ENCODE data around the gene RAPH1.

RAPH1 gene

DNA sequence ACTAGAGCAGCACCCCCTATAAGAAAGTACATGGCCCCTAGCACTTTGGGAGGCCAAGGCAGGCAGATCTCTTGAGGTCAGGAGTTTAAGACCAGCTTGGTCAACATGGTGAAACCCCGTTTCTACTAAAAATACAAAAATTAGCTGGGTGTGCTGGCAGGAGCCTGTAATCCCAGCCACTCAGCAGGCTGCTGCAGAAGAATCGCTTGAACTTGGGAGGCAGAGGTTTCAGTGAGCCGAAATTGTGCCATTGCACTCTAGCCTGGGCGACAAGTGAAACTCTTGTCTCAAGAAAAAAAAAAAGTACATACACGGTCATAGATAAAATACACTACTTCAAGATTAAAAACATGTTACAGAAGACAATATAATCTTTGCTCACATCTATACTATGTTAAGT, 63.8 kb downstream of the RAPH1 start:
- TF ChIP-seq, protein P1, sequence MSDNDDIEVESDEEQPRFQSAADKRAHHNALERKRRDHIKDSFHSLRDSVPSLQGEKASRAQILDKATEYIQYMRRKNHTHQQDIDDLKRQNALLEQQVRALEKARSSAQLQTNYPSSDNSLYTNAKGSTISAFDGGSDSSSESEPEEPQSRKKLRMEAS (IDR thresholded peaks at IDR 0.05; ENCODE audit: low read depth, low read length), result no peak
- TF ChIP-seq MYC (IDR thresholded peaks at IDR 0.05; ENCODE audit: low read depth, low read length) (no peak), POLR2A (IDR thresholded peaks at IDR 0.05; ENCODE audit: extremely low read depth, insufficient read length) (no peak), CTCF (IDR thresholded peaks at IDR 0.05; ENCODE audit: low read depth, low read length) (no peak)
- no peak overlapping the region for H3K4me3 ChIP-seq (ENCODE audit: low read depth, low read length)

DNA sequence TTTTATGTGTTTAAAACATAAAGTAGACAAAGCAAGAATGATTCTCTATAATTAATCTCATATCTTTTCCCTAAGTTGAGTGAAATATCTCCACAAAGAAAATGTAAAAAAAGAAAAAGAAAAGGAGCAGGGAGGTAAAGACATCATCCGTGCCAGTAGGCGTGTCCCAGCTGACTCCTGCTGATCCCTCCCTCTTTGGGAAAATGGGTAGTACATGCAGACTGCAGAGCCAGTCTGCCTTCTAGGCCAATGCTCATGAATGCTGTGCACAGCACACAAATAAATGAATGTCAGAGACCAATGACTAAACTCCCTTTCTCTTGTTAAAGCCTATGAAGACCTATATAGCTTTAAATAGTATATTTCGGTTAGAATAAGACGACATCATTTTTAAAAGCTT, 64.7 kb downstream of the RAPH1 start:
- TF ChIP-seq, protein P1 (IDR thresholded peaks at IDR 0.05; ENCODE audit: low read depth, low read length), result no peak
- TF ChIP-seq MYC (IDR thresholded peaks at IDR 0.05; ENCODE audit: low read depth, low read length), result no peak
- TF ChIP-seq CTCF (IDR thresholded peaks at IDR 0.05; ENCODE audit: low read depth, low read length), result no peak
- no peak for TF ChIP-seq POLR2A (IDR thresholded peaks at IDR 0.05; ENCODE audit: extremely low read depth, insufficient read length)
- DNase-seq (ENCODE audit: low read depth), result no peak
- no peak overlapping the region for H3K4me3 ChIP-seq (ENCODE audit: low read depth, low read length)

More for the DNA sequence above, 63.8 kb downstream of the RAPH1 start:
- DNase-seq (ENCODE audit: low read depth), result no peak

DNA sequence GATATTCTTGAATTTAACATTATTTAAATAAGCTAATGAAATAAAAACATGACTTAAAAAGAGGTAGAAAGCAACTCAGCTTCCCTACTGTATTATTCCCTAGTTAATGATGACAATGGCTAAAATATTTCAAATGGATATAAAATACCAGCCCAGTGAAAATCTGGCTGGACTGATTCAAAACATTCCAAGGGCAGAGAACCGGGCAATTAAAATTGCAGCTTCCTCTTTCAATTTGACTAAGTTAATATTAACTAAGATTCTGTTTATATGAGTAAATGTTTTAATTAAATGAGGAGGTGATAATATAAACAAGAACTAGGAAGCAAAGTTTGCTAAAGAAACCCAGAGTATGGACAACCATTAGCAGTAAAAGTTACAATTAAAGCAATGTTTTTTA, 65.6 kb downstream of the RAPH1 start:
- no peak overlapping the region for H3K4me3 ChIP-seq (ENCODE audit: low read depth, low read length)
- DNase-seq (ENCODE audit: low read depth), result no peak
- TF ChIP-seq MYC (IDR thresholded peaks at IDR 0.05; ENCODE audit: low read depth, low read length), result no peak
- TF ChIP-seq CTCF (IDR thresholded peaks at IDR 0.05; ENCODE audit: low read depth, low read length), result no peak
- no peak for TF ChIP-seq POLR2A (IDR thresholded peaks at IDR 0.05; ENCODE audit: extremely low read depth, insufficient read length)
- TF ChIP-seq, protein P1 (IDR thresholded peaks at IDR 0.05; ENCODE audit: low read depth, low read length), result no peak

- no peak for DNase-seq (ENCODE audit: low read depth)
- H3K4me3 ChIP-seq (ENCODE audit: low read depth, low read length), result no peak overlapping the region
- TF ChIP-seq POLR2A (IDR thresholded peaks at IDR 0.05; ENCODE audit: extremely low read depth, insufficient read length), result no peak
- no peak for TF ChIP-seq CTCF (IDR thresholded peaks at IDR 0.05; ENCODE audit: low read depth, low read length)
- no peak for TF ChIP-seq MYC (IDR thresholded peaks at IDR 0.05; ENCODE audit: low read depth, low read length)
- TF ChIP-seq, protein P1 (IDR thresholded peaks at IDR 0.05; ENCODE audit: low read depth, low read length), result no peak
Observed at GRCh38 chr2:203463266-203463678, 71.8 kb downstream of the RAPH1 start.

GRCh38 chr2:203462308-203462707, 72.8 kb downstream of the RAPH1 start:
- DNase-seq (ENCODE audit: low read depth), result no peak
- TF ChIP-seq CTCF (IDR thresholded peaks at IDR 0.05; ENCODE audit: low read depth, low read length) (no peak), POLR2A (IDR thresholded peaks at IDR 0.05; ENCODE audit: extremely low read depth, insufficient read length) (no peak), MYC (IDR thresholded peaks at IDR 0.05; ENCODE audit: low read depth, low read length) (no peak)
- TF ChIP-seq, protein P1 (IDR thresholded peaks at IDR 0.05; ENCODE audit: low read depth, low read length), result no peak
- H3K4me3 ChIP-seq (ENCODE audit: low read depth, low read length), result no peak overlapping the region

GRCh38 chr2:203461746-203462145, 73.4 kb downstream of the RAPH1 start:
- no peak for TF ChIP-seq MYC (IDR thresholded peaks at IDR 0.05; ENCODE audit: low read depth, low read length)
- TF ChIP-seq, protein P1 (IDR thresholded peaks at IDR 0.05; ENCODE audit: low read depth, low read length), result no peak
- no peak for TF ChIP-seq CTCF (IDR thresholded peaks at IDR 0.05; ENCODE audit: low read depth, low read length)
- TF ChIP-seq POLR2A (IDR thresholded peaks at IDR 0.05; ENCODE audit: extremely low read depth, insufficient read length), result no peak

More at GRCh38 chr2:203461746-203462145, 73.4 kb downstream of the RAPH1 start:
- H3K4me3 ChIP-seq (ENCODE audit: low read depth, low read length), result no peak overlapping the region
- DNase-seq (ENCODE audit: low read depth), result no peak

Measured in NB4 (cell line).